ENCODE data around the gene TMEM43.

The TMEM43 gene

DNA sequence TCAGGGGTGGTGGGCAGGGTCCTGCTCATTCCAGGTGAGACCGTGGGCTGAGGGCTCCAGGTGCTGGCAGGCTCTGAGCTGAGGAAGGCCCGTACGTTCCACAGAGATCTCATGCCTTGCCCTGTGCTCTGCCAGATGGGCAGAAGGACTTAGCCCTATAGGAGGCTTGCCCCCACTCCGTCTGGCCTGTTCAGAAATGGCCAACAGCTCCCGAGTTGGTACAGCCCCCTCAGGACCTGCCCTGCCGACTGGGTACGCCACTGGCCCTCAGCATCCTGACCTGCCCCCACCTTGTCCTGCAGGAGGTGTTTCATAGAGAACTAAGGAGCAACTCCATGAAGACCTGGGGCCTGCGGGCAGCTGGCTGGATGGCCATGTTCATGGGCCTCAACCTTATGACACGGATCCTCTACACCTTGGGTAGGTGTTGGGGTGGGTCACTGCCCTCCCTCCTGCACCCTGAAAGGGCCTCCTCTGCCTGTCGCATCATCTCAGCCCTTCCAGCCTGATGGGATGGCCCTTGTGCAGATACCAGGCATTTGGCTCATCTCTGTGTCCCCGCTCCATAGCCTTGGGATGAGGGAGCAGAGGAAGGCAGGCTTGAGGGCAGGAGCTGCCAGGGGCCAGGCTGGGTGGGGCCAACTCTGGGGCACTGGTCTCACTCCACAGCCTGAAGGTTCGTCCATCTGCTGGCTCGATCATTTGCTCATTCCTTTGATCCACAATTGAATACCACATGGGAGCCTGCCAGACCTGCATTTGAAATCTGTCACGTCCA, 14.2 kb downstream of the TMEM43 start:
- Histone ChIP-seq H3K4me1 (ENCODE audit: control insufficient read depth, insufficient read depth, low read length) (peaks cover under 1% of the 10 kb centered on the region; the same call in 1 of the 2 replicates), H3K27ac (ENCODE audit: extremely low read depth, low read depth, low read length) (no peak overlapping the region), H3K4me3 (ENCODE audit: low read depth, low read length) (no peak overlapping the region), H3K9me3 (ENCODE audit: control insufficient read depth, insufficient read depth, low read depth, low read length) (no peaks in the 10 kb centered on the region), H3K36me3 (ENCODE audit: control insufficient read depth in 2 of 2, insufficient read depth in 1 of 2, low read length in 2 of 2) (peaks cover 0 to 88% of the 10 kb centered on the region in 2 experiments; a peak in 1 of 3 replicates)
- POLR2A ChIA-PET: interaction anchor here (1.2 to 5.4 kb wide), 2 partner anchors 13 to 14 kb away, joined by 5 to 20 read pairs; partner anchors contain the start of genes CHCHD4 and TMEM43
- no peak for TF ChIP-seq BCL11A (tag by site-specific recombination; IDR thresholded peaks at IDR 0.05; ENCODE audit: low read depth)
- TF ChIP-seq, protein P1, sequence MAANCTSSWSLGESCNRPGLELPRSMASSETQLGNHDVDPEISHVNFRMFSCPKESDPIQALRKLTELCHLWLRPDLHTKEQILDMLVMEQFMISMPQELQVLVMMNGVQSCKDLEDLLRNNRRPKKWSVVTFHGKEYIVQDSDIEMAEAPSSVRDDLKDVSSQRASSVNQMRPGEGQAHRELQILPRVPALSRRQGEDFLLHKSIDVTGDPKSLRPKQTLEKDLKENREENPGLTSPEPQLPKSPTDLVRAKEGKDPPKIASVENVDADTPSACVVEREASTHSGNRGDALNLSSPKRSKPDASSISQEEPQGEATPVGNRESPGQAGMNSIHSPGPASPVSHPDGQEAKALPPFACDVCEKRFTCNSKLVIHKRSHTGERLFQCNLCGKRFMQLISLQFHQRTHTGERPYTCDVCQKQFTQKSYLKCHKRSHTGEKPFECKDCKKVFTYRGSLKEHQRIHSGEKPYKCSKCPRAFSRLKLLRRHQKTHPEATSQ (tag by site-specific recombination; IDR thresholded peaks at IDR 0.05): no peak
- TF ChIP-seq, protein P2, sequence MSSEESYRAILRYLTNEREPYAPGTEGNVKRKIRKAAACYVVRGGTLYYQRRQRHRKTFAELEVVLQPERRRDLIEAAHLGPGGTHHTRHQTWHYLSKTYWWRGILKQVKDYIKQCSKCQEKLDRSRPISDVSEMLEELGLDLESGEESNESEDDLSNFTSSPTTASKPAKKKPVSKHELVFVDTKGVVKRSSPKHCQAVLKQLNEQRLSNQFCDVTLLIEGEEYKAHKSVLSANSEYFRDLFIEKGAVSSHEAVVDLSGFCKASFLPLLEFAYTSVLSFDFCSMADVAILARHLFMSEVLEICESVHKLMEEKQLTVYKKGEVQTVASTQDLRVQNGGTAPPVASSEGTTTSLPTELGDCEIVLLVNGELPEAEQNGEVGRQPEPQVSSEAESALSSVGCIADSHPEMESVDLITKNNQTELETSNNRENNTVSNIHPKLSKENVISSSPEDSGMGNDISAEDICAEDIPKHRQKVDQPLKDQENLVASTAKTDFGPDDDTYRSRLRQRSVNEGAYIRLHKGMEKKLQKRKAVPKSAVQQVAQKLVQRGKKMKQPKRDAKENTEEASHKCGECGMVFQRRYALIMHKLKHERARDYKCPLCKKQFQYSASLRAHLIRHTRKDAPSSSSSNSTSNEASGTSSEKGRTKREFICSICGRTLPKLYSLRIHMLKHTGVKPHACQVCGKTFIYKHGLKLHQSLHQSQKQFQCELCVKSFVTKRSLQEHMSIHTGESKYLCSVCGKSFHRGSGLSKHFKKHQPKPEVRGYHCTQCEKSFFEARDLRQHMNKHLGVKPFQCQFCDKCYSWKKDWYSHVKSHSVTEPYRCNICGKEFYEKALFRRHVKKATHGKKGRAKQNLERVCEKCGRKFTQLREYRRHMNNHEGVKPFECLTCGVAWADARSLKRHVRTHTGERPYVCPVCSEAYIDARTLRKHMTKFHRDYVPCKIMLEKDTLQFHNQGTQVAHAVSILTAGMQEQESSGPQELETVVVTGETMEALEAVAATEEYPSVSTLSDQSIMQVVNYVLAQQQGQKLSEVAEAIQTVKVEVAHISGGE (tag by site-specific recombination; conservative IDR thresholded peaks at IDR 0.05; ENCODE audit: low read depth): no peak
- no peak for TF ChIP-seq MEIS1 (CRISPR knock-in tag; IDR thresholded peaks at IDR 0.05; ENCODE audit: borderline replicate concordance)
- TF ChIP-seq ZNF629 (tag by site-specific recombination; IDR thresholded peaks at IDR 0.05): no peak
- TF ChIP-seq ZNF514 (tag by site-specific recombination; IDR thresholded peaks at IDR 0.05): no peak
- no peak for TF ChIP-seq HOXC10 (CRISPR knock-in tag; IDR thresholded peaks at IDR 0.05)
- TF ChIP-seq ZNF501 (tag by site-specific recombination; IDR thresholded peaks at IDR 0.05): no peak
- TF ChIP-seq ZNF473 (tag by site-specific recombination; IDR thresholded peaks at IDR 0.05): no peak
- no peak for TF ChIP-seq ZNF292 (tag by site-specific recombination; IDR thresholded peaks at IDR 0.05; ENCODE audit: borderline replicate concordance, low read depth)
- no peak for TF ChIP-seq ZNF621 (tag by site-specific recombination; IDR thresholded peaks at IDR 0.05)
- no peak for TF ChIP-seq ZNF791 (tag by site-specific recombination; IDR thresholded peaks at IDR 0.05)
- TF ChIP-seq ZBTB17 (tag by site-specific recombination; IDR thresholded peaks at IDR 0.05): no peak
- TF ChIP-seq, protein P3, sequence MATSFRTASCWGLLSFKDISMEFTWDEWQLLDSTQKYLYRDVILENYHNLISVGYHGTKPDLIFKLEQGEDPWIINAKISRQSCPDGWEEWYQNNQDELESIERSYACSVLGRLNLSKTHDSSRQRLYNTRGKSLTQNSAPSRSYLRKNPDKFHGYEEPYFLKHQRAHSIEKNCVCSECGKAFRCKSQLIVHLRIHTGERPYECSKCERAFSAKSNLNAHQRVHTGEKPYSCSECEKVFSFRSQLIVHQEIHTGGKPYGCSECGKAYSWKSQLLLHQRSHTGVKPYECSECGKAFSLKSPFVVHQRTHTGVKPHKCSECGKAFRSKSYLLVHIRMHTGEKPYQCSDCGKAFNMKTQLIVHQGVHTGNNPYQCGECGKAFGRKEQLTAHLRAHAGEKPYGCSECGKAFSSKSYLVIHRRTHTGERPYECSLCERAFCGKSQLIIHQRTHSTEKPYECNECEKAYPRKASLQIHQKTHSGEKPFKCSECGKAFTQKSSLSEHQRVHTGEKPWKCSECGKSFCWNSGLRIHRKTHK (tag by site-specific recombination; IDR thresholded peaks at IDR 0.05): no peak
- TF ChIP-seq ZNF521 (tag by site-specific recombination; IDR thresholded peaks at IDR 0.05): no peak
- no peak for TF ChIP-seq ZBTB20 (tag by site-specific recombination; IDR thresholded peaks at IDR 0.05)
- no peak for TF ChIP-seq ZNF777 (tag by site-specific recombination; IDR thresholded peaks at IDR 0.05; ENCODE audit: borderline replicate concordance)
- CTCF ChIA-PET: interaction anchor here (0.6 kb wide), 1 partner anchor 57 kb away, joined by 3 read pairs; no protein-coding TSS in a partner anchor

DNA sequence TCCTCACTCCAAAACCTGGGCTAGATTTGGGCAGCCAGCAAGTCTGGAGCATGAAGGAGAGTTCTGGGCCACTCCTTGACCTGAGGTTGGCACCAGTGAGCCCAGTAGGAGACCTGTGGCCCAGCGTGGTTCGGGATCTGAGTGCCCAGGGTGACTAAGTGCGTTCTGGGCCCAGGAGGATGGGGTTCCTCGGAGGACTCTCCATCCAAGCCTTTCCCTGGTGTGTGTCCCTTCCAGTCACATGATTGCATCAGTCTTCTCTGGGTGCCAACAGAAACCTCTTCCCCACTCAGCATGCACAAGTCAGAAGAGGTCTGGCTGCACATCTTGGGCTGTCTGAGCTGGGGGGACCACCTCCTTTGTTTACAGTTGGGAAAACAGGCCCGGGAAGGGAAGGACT, 14.9 kb downstream of the TMEM43 start:
- no peak overlapping the region for H3K4me3 ChIP-seq (ENCODE audit: low read depth, low read length)
- ChIA-PET POLR2A (interaction anchor here (1.2 kb wide), 1 partner anchor 14 kb away, joined by 5 read pairs; no protein-coding TSS in a partner anchor), CTCF (interaction anchor here (0.6 kb wide), 1 partner anchor 56 kb away, joined by 3 read pairs; no protein-coding TSS in a partner anchor)
- peaks cover 0 to 81% of the 10 kb centered on the region in 2 experiments; a peak in 1 of 3 replicates for H3K36me3 ChIP-seq (ENCODE audit: control insufficient read depth in 2 of 2, insufficient read depth in 1 of 2, low read length in 2 of 2)
- no peak overlapping the region for H3K27ac ChIP-seq (ENCODE audit: extremely low read depth, low read depth, low read length)
- H3K4me1 ChIP-seq (ENCODE audit: control insufficient read depth, insufficient read depth, low read length): peaks cover 5% of the 10 kb centered on the region
- TF ChIP-seq ZBTB17 (tag by site-specific recombination; IDR thresholded peaks at IDR 0.05) (peak; percentile 29; the same call in 1 of the 2 replicates), ZNF426 (tag by site-specific recombination; IDR thresholded peaks at IDR 0.05) (no peak), IKZF3 (tag by site-specific recombination; IDR thresholded peaks at IDR 0.05) (no peak), ZNF48 (tag by site-specific recombination; IDR thresholded peaks at IDR 0.05) (no peak)
- no peaks in the 10 kb centered on the region for H3K9me3 ChIP-seq (ENCODE audit: control insufficient read depth, insufficient read depth, low read depth, low read length)
